Fibroblast of villous mesenchyme (primary cell): Measurements from ENCODE around the gene AP1S1. TPM values are rescaled to one million over a fixed set of nuclear protein-coding genes. Genes with fewer than 3 reads are reported as not detected.
"Not testable (repeated sequence)": the region's sequence is repeated elsewhere in the genome, so short reads cannot be mapped to it uniquely, and the experiment has no call there.

Experiments used
- DNase-seq: peaks from one replicate; pipeline ENCODE4 v3.0.0-alpha.2; 2010; ENCODE audit warnings: low read depth
- H3K4me3 ChIP-seq: 2 replicates; pipeline ENCODE4 v1.5.1; 2011; ENCODE audit warnings: low read depth, mild to moderate bottlenecking, low read length
- total RNA-seq: library from RNA; depleted of rRNA; stranded (reverse); fragments of >200 nt; gene quantifications from 2 replicates; pipeline ENCODE4 v1.2.3, GENCODE V29; 2012
- TF ChIP-seq, protein P1 (sequence below): IDR thresholded peaks from 2 replicates; pipeline ENCODE4 v1.5.1; 2012; ENCODE audit warnings: low read depth, mild to moderate bottlenecking, low read length; ENCODE audit not compliant: insufficient read depth

Gene AP1S1
- total RNA-seq, 1 donor: 154 TPM

- TF ChIP-seq, protein P1, sequence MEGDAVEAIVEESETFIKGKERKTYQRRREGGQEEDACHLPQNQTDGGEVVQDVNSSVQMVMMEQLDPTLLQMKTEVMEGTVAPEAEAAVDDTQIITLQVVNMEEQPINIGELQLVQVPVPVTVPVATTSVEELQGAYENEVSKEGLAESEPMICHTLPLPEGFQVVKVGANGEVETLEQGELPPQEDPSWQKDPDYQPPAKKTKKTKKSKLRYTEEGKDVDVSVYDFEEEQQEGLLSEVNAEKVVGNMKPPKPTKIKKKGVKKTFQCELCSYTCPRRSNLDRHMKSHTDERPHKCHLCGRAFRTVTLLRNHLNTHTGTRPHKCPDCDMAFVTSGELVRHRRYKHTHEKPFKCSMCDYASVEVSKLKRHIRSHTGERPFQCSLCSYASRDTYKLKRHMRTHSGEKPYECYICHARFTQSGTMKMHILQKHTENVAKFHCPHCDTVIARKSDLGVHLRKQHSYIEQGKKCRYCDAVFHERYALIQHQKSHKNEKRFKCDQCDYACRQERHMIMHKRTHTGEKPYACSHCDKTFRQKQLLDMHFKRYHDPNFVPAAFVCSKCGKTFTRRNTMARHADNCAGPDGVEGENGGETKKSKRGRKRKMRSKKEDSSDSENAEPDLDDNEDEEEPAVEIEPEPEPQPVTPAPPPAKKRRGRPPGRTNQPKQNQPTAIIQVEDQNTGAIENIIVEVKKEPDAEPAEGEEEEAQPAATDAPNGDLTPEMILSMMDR: no peak
- no peak for DNase-seq
- no peak overlapping the region for H3K4me3 ChIP-seq
Measured at GRCh38 chr7:101195884-101196283, 41.6 kb downstream of the AP1S1 start.

- TF ChIP-seq, protein P1: no peak
- DNase-seq: no peak
- no peak overlapping the region for H3K4me3 ChIP-seq
Measured at GRCh38 chr7:101197991-101198390, 43.7 kb downstream of the AP1S1 start.

- no peak overlapping the region for H3K4me3 ChIP-seq
- no peak for DNase-seq
Measured at GRCh38 chr7:101198476-101198875, 44.2 kb downstream of the AP1S1 start.

GRCh38 chr7:101199522-101199921 is 45.2 kb downstream of the AP1S1 start:
- not testable (repeated sequence) for DNase-seq, H3K4me3 ChIP-seq

More at GRCh38 chr7:101198476-101198875, 44.2 kb downstream of the AP1S1 start:
- TF ChIP-seq, protein P1: no peak

DNA sequence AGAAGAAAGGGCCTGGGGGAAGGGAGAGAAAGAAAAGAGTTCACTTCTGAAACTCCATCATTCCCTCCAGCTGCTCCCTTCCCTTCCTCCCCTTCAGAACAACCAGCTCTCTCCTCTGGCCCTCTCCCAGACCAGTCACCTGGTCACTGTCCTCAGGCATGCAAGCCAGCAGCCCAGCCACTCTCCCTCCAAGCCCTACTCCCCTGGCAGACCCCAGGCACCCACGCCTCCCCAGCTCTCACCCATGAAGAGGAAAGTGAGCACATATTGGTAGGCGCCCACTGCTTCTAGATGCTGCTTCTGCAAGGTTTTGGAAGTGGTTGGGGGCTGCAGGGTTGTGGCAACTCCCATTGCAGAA is 46.2 kb downstream of the AP1S1 start:
- H3K4me3 ChIP-seq: no peak overlapping the region
- TF ChIP-seq, protein P1: no peak
- no peak for DNase-seq

GRCh38 chr7:101200862-101201599 is 46.8 kb downstream of the AP1S1 start, which contains the start of gene MOGAT3:
Gene MOGAT3, minus strand, starts transcription at chr7:101201036. Its CDS starts 182 bp downstream, at chr7:101200854.
- no peak within 1 kb of the TSS for H3K4me3 ChIP-seq
- TF ChIP-seq, protein P1: no peak
- no peak for DNase-seq

GRCh38 chr7:101201695-101202602 is 47.7 kb downstream of the AP1S1 start:
- H3K4me3 ChIP-seq: no peak overlapping the region
- TF ChIP-seq, protein P1: no peak
- DNase-seq: peak; percentile 7
